ENCODE results near the gene CEP164. TPM values are rescaled to one million over a fixed set of nuclear protein-coding genes. Genes with fewer than 3 reads are reported as not detected.

CEP164 gene
- total RNA-seq, 2 experiments from 2014 or later = 33.0 to 36.7 TPM

GRCh38 chr11:117371453-117371852 is 43.8 kb downstream of the CEP164 start:
- H3K4me1 ChIP-seq (ENCODE audit: insufficient read depth, low read length) = no peaks in the 10 kb centered on the region
- H3K27me3 Mint-ChIP-seq = no peaks in the 10 kb centered on the region
- H3K9me3 Mint-ChIP-seq = no peaks in the 10 kb centered on the region
- no peaks in the 10 kb centered on the region for H3K27me3 ChIP-seq (ENCODE audit: control insufficient read depth in 1 of 2, insufficient read depth in 2 of 2, low read length in 2 of 2)
- no peaks in the 10 kb centered on the region for H3K9me3 ChIP-seq (ENCODE audit: control insufficient read depth in 1 of 2, insufficient read depth in 1 of 2, low read length in 2 of 2)
- no peak overlapping the region for H3K27ac ChIP-seq (ENCODE audit: low read depth in 1 of 2, low read length in 2 of 2)
- no peaks in the 10 kb centered on the region for H3K4me1 Mint-ChIP-seq (ENCODE audit: low read depth)
- intact Hi-C loops (cut with DNase I, micrococcal nuclease) = no loop called here
- ChIA-PET POLR2A (no interaction called here), CTCF (no interaction called here)
- H3K4me3 Mint-ChIP-seq = no peak overlapping the region
- no peak for TF ChIP-seq CTCF (IDR thresholded peaks at IDR 0.05)
- H3K36me3 ChIP-seq (ENCODE audit: insufficient read depth, low read length) = peaks cover 58% of the 10 kb centered on the region
- H3K36me3 Mint-ChIP-seq (ENCODE audit: low read depth) = peaks cover 95% of the 10 kb centered on the region
- no peak overlapping the region for H3K4me3 ChIP-seq (ENCODE audit: low read length)
- DNase-seq = no peak
- ATAC-seq (ENCODE audit: poor library complexity) = no peak
- H3K27ac Mint-ChIP-seq = no peak overlapping the region

DNA sequence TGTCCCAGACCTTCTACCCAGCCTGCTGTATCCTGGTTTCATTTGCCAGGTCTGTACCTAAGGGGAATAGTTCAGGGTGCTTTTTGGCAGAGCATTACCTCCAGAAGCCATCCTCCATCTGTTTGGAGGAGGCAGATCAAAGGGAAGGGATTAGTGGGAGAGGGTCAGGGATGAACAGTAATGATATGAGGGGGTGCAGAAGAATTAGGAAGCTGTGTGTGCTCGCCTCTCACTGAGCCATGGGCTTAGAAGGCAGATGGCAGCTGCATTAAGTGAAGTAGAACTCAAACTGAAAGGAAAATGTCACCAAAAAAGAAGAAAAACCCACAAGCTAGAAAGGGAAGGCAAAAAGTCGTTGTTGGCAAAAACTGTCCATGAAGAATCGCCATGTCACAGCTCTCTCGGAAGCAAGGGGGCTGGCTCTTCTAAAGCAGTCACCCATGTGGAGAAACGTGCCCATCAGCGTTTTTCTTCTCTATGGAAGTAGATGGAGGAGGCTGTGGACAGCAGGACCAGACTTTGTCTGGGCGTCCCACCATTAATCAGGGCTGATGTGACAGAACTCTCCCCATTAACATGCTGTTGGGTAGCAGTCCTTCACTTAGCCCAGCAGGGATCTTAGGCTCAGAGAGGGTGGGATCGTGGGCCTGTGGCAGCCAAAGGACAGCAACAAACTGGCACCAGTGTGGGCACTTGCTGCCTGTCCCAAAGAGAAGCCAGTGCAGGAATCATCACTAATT is 46.8 kb downstream of the CEP164 start:
- no peak overlapping the region for H3K4me3 ChIP-seq (ENCODE audit: low read length)
- H3K4me1 ChIP-seq (ENCODE audit: insufficient read depth, low read length) = no peaks in the 10 kb centered on the region
- H3K27ac ChIP-seq (ENCODE audit: low read depth in 1 of 2, low read length in 2 of 2) = no peak overlapping the region
- ChIA-PET POLR2A (no interaction called here), CTCF (interaction anchor here (1.7 kb wide), 1 partner anchor 52 kb away, joined by 5 read pairs; no protein-coding TSS in a partner anchor)
- H3K36me3 Mint-ChIP-seq (ENCODE audit: low read depth) = peaks cover 95% of the 10 kb centered on the region
- no peaks in the 10 kb centered on the region for H3K9me3 ChIP-seq (ENCODE audit: control insufficient read depth in 1 of 2, insufficient read depth in 1 of 2, low read length in 2 of 2)
- H3K36me3 ChIP-seq (ENCODE audit: insufficient read depth, low read length) = peaks cover 45% of the 10 kb centered on the region
- no peaks in the 10 kb centered on the region for H3K9me3 Mint-ChIP-seq
- no peaks in the 10 kb centered on the region for H3K27me3 ChIP-seq (ENCODE audit: control insufficient read depth in 1 of 2, insufficient read depth in 2 of 2, low read length in 2 of 2)
- intact Hi-C loops (cut with DNase I, micrococcal nuclease) = no loop called here
- no peak overlapping the region for H3K27ac Mint-ChIP-seq
- no peak for TF ChIP-seq CTCF (IDR thresholded peaks at IDR 0.05)
- H3K27me3 Mint-ChIP-seq = no peaks in the 10 kb centered on the region
- no peak overlapping the region for H3K4me3 Mint-ChIP-seq
- ATAC-seq (ENCODE audit: poor library complexity) = no peak
- no peaks in the 10 kb centered on the region for H3K4me1 Mint-ChIP-seq (ENCODE audit: low read depth)
- no peak for DNase-seq

DNA sequence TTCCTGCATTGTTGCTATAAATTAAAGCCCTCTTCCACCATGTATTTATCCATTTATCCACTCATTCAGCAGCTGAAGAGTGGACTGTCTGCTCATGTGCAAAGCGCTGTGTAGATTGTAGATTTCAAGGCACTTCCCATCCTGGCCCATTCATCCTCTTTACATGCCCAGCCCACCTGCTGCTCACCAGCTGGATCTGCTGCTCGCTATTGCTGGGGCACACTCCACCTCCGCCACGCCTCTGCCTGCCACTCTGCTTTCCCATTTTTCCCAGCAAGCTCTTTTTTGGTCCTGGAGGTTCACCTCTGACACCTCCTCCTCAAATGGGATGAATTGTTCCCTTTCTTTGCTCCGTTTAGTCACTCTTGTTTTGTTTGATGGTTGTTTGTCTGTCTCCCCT is 48.3 kb downstream of the CEP164 start:
- Histone ChIP-seq H3K27me3 (ENCODE audit: control insufficient read depth in 1 of 2, insufficient read depth in 2 of 2, low read length in 2 of 2) (no peaks in the 10 kb centered on the region), H3K36me3 (ENCODE audit: insufficient read depth, low read length) (peaks cover 47% of the 10 kb centered on the region), H3K9me3 (ENCODE audit: control insufficient read depth in 1 of 2, insufficient read depth in 1 of 2, low read length in 2 of 2) (no peaks in the 10 kb centered on the region), H3K4me3 (ENCODE audit: low read length) (no peak overlapping the region), H3K4me1 (ENCODE audit: insufficient read depth, low read length) (no peaks in the 10 kb centered on the region), H3K27ac (ENCODE audit: low read depth in 1 of 2, low read length in 2 of 2) (no peak overlapping the region)
- DNase-seq = no peak
- Mint-ChIP-seq H3K9me3 (no peaks in the 10 kb centered on the region), H3K27ac (no peak overlapping the region), H3K27me3 (no peaks in the 10 kb centered on the region), H3K4me1 (ENCODE audit: low read depth) (no peaks in the 10 kb centered on the region), H3K36me3 (ENCODE audit: low read depth) (peaks cover 96% of the 10 kb centered on the region), H3K4me3 (no peak overlapping the region)
- TF ChIP-seq CTCF (IDR thresholded peaks at IDR 0.05) = no peak
- ChIA-PET POLR2A (no interaction called here), CTCF (no interaction called here)
- ATAC-seq (ENCODE audit: poor library complexity) = no peak
- intact Hi-C loops (cut with DNase I, micrococcal nuclease) = no loop called here
